GM21576 (cell line): ENCODE results near the gene INHBB.

ENCODE experiments used
- ATAC-seq: cut with Tn5 transposase; IDR thresholded peaks from one replicate; pipeline ENCODE4 v1.9.1; 2021; ENCODE audit warnings: mild to moderate bottlenecking, moderate library complexity; ENCODE audit not compliant: unreplicated experiment

INHBB gene

DNA sequence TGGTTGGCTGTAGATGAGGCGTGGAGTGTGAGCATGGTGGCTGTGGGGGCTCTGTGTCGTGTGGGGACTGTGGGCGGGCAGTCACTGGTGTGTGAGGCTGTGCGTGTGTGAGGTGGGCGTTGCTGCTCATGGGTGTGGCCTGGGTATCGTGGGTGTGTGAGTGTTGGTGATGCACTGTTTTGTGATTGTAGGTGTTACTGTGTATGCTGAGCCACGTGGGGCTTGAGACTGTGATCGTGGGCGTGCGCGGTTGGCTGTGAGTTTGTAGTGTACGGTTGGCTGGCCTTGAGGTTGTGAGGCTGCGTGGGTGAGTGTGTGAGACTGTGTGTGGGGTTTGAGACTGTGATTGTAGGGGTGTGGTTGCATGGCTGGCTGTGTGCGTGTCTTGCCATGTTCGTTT is 8.5 kb downstream of the INHBB start:
- no peak for ATAC-seq

- ATAC-seq: no peak
These were observed 9.2 kb downstream of the INHBB start for GRCh38 chr2:120354935-120355779.

- ATAC-seq: no peak
These were observed 9.9 kb downstream of the INHBB start for GRCh38 chr2:120355780-120356266.

GRCh38 chr2:120357768-120358167 is 11.8 kb downstream of the INHBB start:
- no peak for ATAC-seq

DNA sequence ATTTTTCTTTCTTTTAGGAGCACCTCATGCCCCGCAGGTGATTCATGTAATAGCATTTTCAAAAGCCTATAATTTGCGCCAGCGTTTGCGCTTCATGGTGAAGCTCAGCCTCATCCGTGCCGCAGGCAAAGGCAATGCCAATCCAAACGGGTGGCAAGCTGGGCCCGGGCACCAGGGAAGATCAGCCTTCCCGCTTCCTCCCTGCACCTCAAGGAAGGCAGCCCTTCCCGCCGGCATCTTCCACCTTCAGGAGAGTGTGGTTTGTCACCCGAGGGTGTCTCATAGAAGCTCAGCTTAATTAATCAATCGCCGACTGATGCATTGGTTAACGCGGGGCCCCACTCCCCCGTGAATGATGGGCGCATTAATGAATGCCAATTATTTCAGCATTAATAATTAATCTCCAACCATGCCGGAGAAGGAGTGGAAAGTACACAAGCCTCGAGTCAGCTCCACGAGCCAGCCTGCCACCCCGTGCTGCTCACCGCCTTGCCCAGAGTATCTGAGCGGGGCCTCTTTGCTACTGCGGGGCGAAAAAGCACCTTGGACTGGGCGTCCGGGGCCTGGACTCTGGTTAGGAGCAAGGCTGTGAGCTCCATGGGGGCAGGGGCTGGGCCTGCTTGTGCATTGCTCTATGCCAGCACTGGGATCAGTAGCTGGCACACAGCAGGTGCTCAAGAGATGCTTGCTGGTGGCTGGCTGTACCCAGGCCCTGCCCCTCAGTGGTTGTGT is 13.0 kb downstream of the INHBB start:
- no peak for ATAC-seq

- ATAC-seq: no peak
These were observed 14.4 kb downstream of the INHBB start for GRCh38 chr2:120360307-120360855.

- no peak for ATAC-seq
These were observed 17.0 kb downstream of the INHBB start for GRCh38 chr2:120362926-120363325.

GRCh38 chr2:120365236-120365793 is 19.4 kb downstream of the INHBB start:
- no peak for ATAC-seq

DNA sequence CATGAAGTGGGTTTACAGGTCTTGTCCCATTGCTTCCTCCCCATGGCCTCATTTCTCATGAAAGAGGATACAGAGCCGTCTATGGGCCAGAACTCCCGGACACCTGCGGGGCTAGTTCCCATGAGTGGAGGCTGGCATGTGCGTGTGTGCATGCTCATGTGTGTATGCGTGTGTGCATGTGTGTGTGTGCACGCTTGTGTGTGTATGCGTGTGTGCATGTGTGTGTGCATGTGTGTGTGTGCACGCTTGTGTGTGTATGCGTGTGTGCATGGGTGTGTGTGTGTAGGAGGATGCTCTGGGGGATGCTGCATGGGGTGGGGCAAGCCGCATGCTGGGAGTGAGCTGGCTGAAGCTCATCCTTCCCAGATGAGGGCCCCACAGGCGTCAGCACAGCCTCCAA is 20.8 kb downstream of the INHBB start:
- ATAC-seq: no peak

DNA sequence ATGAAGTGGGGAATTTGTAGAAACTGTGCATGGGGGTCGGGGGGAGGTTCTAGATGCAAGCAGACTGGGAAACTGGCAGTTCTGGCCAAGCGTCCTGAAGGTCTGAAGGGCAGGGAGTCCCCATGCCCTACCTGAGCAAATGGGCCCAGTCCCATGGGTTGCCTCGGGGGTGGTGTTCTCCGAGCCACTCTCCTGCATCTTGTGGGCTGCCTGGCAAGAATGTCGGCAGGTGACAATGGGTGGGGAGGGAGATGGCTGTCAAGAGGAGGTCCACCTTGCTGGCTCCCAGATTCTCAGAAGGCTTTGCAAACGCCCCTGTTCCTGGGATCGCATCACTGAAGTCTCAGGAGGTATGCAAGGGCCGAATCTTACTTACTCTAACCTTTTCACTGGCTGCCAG is 21.3 kb downstream of the INHBB start:
- ATAC-seq: no peak

DNA sequence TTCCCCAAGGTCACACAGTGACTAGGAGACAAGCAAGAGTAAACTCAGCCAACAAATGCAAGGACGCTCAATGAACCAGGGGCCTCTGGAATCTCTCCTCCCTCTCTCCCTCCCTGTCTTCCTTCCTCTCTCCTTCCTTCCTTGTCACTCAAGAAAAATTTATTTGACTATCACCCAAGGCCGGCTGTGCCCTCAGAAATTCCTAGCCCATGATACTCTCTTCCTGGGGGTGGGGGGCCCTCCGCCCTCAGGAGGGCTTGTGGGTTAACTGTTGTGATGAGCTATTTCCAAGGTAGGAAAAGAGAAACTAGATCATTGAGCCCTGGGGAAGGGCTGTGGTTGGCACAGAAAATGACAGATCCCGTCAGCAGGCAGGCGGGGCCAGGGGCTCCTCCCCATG is 21.7 kb downstream of the INHBB start:
- ATAC-seq: no peak

- no peak for ATAC-seq
These were observed 22.1 kb downstream of the INHBB start for GRCh38 chr2:120368086-120368485.

GRCh38 chr2:120369250-120369649 is 23.3 kb downstream of the INHBB start:
- ATAC-seq: no peak

DNA sequence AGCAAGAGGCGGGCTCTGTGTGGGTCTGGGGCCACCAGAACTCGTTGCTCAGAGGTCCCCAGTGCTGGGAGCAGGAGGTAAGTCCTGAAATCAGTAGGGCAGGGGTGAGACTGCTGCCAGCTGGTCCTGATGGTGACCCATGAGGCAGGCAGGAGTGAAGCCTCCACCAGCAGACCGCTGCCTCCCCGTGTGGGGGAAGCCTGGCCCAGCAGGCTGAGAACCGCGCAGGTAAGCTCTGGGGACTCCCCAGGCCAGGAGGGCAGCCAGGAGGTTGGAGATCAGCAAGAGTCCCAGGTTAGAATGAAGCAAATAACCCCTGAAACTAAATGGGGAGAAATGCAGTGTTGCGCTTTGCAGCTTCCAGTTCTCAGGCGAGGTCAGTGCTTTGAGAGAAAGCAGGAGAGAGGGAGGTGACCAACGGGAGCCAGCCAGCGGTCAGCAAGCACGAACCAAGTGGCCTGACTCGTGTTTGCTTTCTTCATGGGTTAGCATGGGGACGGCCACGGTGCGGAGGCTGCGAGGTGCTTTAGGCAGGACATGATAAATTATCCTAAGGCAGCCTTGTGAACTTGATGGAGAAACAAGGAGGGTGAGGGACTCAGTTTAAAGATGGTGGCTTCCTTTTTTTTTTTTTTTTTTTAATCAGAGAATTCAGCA is 26.2 kb downstream of the INHBB start:
- no peak for ATAC-seq

DNA sequence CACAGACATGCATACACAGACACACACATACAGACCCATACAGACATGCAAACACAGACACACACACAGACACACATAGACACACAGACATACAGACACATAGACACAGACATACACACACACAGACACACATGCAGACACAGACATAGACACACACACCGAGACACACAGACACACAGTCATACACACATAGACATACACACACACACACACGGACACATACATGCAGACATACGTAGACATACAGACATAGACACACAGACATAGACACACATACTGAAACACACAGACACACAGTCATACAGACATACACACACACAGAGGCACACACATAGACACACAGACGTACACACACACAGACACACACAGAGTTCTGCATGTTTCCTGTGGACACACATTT is 26.9 kb downstream of the INHBB start:
- no peak for ATAC-seq

DNA sequence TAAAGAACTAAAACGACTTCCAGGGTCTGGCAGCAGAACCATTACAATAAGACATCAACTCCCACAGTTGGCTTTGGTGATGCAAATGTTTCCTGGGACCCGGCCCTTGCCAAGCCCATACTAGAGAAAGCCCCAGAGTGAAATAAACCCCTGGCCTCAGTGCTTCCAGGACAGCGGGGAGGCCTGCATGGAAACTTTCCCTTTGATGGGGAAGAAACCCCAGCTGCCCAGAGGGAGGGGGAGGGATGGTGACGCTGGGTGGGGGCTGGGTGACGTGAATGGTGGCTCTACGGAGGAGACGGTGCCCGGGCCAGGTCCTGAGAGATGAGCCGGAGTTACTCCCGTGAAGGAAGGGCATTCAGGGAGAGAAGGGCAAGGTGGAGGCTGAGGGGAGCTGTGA is 27.5 kb downstream of the INHBB start:
- ATAC-seq: no peak

- no peak for ATAC-seq
These were observed 28.9 kb downstream of the INHBB start for GRCh38 chr2:120374821-120375220.

GRCh38 chr2:120375251-120376020 is 29.5 kb downstream of the INHBB start:
- ATAC-seq: no peak

DNA sequence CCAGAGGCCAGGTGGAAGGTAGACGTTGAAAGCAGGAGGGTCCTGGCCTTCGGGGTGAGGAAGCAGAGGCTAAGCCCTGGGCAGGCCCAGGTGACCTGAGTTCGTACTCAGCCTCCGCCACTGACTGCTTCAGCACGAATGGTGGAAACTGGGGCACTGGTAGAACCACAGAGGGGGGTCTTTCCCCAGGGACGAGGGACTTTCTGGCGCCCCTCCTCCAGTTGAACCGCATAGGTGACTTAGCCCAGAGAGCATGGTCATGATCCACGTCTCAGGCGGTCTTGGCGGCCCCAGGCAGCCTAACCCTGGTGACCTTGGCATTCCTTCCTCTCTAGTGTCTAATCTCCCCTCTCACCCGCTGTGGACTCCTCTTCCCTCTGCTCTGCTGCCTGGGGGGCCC is 30.2 kb downstream of the INHBB start:
- ATAC-seq: no peak
